ENCODE results near the gene RASGEF1C. TPM values are rescaled to one million over a fixed set of nuclear protein-coding genes. Genes with fewer than 3 reads are reported as not detected.

Gene RASGEF1C
- total RNA-seq, 4 donors from 2014 or later: 1.2 to 3.1 (median 2.5) TPM

GRCh38 chr5:180121826-180122413 lies 87.1 kb downstream of the RASGEF1C start:
- intact Hi-C loops (cut with DNase I): no loop called here

DNA sequence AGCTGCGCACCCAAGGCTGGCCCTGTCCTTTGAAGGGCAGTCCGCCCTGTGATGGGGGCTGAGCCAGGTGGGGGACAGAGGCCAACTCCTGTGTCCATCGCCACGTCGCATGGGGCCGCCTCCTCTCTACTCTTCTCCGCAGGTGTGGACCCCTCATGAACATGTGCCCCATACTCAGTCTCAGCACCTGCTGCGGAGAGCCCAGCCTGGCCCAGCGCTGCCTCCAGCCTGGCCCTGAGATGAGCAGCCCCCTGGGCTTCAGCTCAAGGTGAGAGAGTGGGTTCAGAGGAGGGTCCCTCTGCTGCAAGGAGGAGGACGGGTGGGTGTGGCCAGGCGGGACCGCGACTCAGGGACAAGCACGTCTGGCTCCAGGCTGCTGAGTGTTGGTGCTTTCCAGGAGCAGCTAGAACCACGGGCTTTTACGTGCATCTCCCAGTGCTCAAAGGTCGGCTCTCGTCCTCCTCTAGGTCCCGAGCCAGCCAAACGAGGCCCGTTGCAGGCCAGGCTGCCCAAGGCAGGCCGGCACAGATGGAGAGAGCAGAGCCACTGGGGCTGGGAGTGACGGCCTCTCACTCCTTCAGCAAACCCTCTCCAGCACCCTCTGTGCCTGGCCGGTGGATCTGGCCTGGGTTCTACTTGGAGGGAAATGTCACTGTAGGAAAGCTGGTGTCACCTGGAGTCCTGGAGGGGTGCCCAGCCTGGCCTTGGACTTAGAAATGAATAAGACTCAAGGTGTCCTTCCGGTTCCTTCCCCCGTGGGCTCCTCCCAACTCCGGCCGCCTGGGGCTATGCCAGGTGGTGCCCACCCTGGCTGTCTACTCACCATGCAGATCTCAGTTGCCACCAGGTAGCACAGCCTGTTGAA lies 88.5 kb downstream of the RASGEF1C start:
- no peaks in the 10 kb centered on the region for H3K9me3 ChIP-seq
- TF ChIP-seq CTCF (IDR thresholded peaks at IDR 0.05) (no peak), POLR2A (IDR thresholded peaks at IDR 0.05; ENCODE audit: low read depth) (no peak), EP300 (IDR thresholded peaks at IDR 0.05) (no peak), POLR2AphosphoS5 (IDR thresholded peaks at IDR 0.05) (no peak)
- H3K4me1 ChIP-seq: no peaks in the 10 kb centered on the region
- DNase-seq (ENCODE audit: extremely low spot score): no peak
- H3K27ac ChIP-seq (replicated peaks in 1 of 4): no peak overlapping the region
- H3K36me3 ChIP-seq: no peaks in the 10 kb centered on the region
- 94% methylated on average over 9 of the region's 28 CpGs for WGBS
- intact Hi-C loops (cut with DNase I): no loop called here
- H3K4me3 ChIP-seq: no peak overlapping the region
- H3K27me3 ChIP-seq: peaks cover 0 to 44% (median 0%) of the 10 kb centered on the region in 4 donors

More at GRCh38 chr5:180121826-180122413, 87.1 kb downstream of the RASGEF1C start:
- no peak overlapping the region for H3K27ac ChIP-seq (replicated peaks in 1 of 4)
- H3K36me3 ChIP-seq: no peaks in the 10 kb centered on the region
- 84% methylated on average over 9 of the region's 9 CpGs for WGBS
- H3K9me3 ChIP-seq: no peaks in the 10 kb centered on the region
- H3K4me3 ChIP-seq: no peak overlapping the region
- H3K4me1 ChIP-seq: peaks cover 0 to 3% (median 2%) of the 10 kb centered on the region in 4 donors
- no peak for DNase-seq (ENCODE audit: extremely low spot score)
- no peak for TF ChIP-seq POLR2AphosphoS5 (IDR thresholded peaks at IDR 0.05)
- H3K27me3 ChIP-seq: peaks cover 0 to 59% (median 0%) of the 10 kb centered on the region in 4 donors

GRCh38 chr5:180119903-180120236 lies 89.1 kb downstream of the RASGEF1C start:
- intact Hi-C loops (cut with DNase I): no loop called here
- Histone ChIP-seq H3K27ac (replicated peaks in 1 of 4) (no peak overlapping the region), H3K4me3 (no peak overlapping the region), H3K27me3 (peaks cover 0 to 43% (median 0%) of the 10 kb centered on the region in 4 donors), H3K4me1 (no peaks in the 10 kb centered on the region), H3K9me3 (no peaks in the 10 kb centered on the region), H3K36me3 (no peaks in the 10 kb centered on the region)
- WGBS: 60% methylated on average over 3 of the region's 12 CpGs
- DNase-seq (ENCODE audit: extremely low spot score): no peak
- TF ChIP-seq CTCF (IDR thresholded peaks at IDR 0.05) (no peak), POLR2AphosphoS5 (IDR thresholded peaks at IDR 0.05) (no peak), EP300 (IDR thresholded peaks at IDR 0.05) (no peak), POLR2A (IDR thresholded peaks at IDR 0.05; ENCODE audit: low read depth) (no peak)

- no peak for TF ChIP-seq POLR2AphosphoS5 (IDR thresholded peaks at IDR 0.05)
- TF ChIP-seq POLR2A (IDR thresholded peaks at IDR 0.05; ENCODE audit: low read depth): no peak
- TF ChIP-seq CTCF (IDR thresholded peaks at IDR 0.05): no peak
- TF ChIP-seq EP300 (IDR thresholded peaks at IDR 0.05): no peak
- no peaks in the 10 kb centered on the region for H3K36me3 ChIP-seq
- no peak for DNase-seq (ENCODE audit: extremely low spot score)
- no peaks in the 10 kb centered on the region for H3K9me3 ChIP-seq
- H3K4me3 ChIP-seq: no peak overlapping the region
- 95% methylated on average over 13 of the region's 23 CpGs for WGBS
- H3K4me1 ChIP-seq: no peaks in the 10 kb centered on the region
- intact Hi-C loops (cut with DNase I): no loop called here
- H3K27ac ChIP-seq (replicated peaks in 1 of 4): no peak overlapping the region
- peaks cover 0 to 43% (median 0%) of the 10 kb centered on the region in 4 donors for H3K27me3 ChIP-seq
These were observed 89.7 kb downstream of the RASGEF1C start for GRCh38 chr5:180119031-180119902.

DNA sequence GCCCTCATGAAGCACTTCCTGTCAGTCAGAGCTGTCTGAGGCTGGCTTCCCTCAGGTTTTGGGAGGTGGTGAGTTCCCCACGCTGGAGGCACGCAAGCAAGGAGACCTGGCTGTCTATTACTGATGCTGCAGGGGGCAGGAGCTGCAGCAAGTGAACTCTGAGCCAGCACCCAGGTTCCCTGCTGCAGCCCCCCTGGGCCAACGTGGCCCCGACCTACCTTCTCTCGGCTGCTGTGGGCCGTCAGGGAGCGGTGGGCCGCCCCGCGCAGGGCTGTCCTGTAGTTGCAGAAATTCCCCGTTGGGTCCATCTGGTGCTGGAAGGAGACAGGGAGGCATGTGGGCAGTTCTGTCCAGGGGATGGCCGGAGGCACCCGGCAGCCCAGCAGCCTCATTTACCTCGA lies 90.6 kb downstream of the RASGEF1C start:
- Histone ChIP-seq H3K27me3 (peaks cover 0 to 43% (median 0%) of the 10 kb centered on the region in 4 donors), H3K4me3 (no peak overlapping the region), H3K9me3 (no peaks in the 10 kb centered on the region), H3K4me1 (no peaks in the 10 kb centered on the region), H3K36me3 (no peaks in the 10 kb centered on the region), H3K27ac (replicated peaks in 1 of 4) (no peak overlapping the region)
- WGBS: no CpG with 5 or more reads among the region's 14 CpGs
- DNase-seq (ENCODE audit: extremely low spot score): no peak
- intact Hi-C loops (cut with DNase I): no loop called here
- TF ChIP-seq EP300 (IDR thresholded peaks at IDR 0.05) (no peak), CTCF (IDR thresholded peaks at IDR 0.05) (no peak), POLR2A (IDR thresholded peaks at IDR 0.05; ENCODE audit: low read depth) (no peak), POLR2AphosphoS5 (IDR thresholded peaks at IDR 0.05) (no peak)
